Nucleus accumbens (tissue), 56 donors: ENCODE measurements around the gene NFU1.
A peak's percentile ranks its signal among the peaks of the same experiment; 100 is the strongest.

ENCODE experiments used
- DNase-seq, 56 donors: peaks; one replicate each; lab custom pipeline; 2025; lab: John Stamatoyannopoulos, UW

NFU1 gene

GRCh38 chr2:69436938-69437750, at the start of gene NFU1:
Gene NFU1, minus strand, starts transcription at chr2:69437435. Its CDS starts 13 bp downstream, at chr2:69437422.
- DNase-seq, result peak; percentile 64 to 95 (median 90)

GRCh38 chr2:69483696-69484095, 46.5 kb upstream of the NFU1 start:
- DNase-seq, result no peak

DNA sequence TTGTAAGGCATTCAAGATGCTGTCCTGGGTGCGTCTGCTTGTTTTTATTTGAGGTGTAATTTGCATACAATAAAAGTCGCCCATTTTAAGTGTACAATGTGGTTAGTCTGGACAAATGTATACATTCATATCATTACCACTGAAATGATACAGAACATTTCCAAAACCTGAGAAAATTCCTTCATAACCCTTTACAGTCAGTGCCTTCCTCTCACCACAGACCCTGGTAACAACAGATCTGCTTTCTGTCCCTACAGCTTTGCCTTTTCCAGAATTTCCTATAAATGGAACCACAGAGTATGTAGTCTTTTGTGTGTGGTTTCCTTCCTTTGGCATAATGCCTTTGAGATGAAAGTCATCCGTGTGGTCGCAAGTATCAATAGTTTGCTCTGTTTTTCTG, 45.8 kb upstream of the NFU1 start:
- DNase-seq, result no peak

GRCh38 chr2:69482471-69482870, 45.2 kb upstream of the NFU1 start:
- no peak for DNase-seq

DNA sequence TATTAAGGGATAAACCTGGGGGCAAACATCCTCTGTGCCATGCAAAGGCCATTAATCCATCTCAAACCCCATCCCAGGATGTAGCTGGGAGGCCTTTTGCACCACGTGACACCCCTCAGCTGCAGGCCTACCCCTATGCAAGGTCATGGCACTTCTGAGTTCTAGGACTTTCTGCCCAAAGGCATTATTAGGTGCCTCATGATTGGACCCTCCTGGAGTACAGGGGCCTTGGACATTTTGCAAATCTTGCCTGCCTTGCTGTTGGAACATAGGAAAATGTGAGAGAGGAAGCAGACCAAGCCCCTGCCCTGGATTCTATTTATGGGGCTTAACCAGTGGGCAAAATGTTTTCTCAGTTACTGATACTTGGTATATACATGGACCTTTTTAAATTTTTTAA, 44.2 kb upstream of the NFU1 start:
- no peak for DNase-seq

GRCh38 chr2:69477627-69478026, 40.4 kb upstream of the NFU1 start:
- no peak for DNase-seq

GRCh38 chr2:69474688-69475087, 37.5 kb upstream of the NFU1 start:
- DNase-seq, result no peak

- DNase-seq, result no peak
Measured at GRCh38 chr2:69471793-69472192, 34.6 kb upstream of the NFU1 start.

DNA sequence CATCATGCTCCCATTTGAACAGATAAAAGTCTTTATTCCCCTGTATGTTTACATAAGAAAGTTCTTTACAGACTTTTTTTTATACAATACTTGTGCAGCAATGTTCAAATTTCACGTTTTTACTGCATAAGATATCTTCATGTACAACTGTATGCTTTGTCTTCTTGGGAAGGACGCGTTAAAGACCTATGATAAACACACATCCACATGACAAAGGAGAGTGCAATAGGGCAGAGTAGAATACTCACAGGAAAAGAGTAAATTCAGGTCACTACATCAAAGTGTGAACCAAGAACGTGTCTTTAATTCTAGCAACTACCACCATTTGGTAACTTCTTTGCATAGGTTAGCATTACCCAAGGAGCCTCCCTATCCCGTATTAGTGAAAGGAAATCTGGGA, 33.7 kb upstream of the NFU1 start:
- DNase-seq, result no peak

DNA sequence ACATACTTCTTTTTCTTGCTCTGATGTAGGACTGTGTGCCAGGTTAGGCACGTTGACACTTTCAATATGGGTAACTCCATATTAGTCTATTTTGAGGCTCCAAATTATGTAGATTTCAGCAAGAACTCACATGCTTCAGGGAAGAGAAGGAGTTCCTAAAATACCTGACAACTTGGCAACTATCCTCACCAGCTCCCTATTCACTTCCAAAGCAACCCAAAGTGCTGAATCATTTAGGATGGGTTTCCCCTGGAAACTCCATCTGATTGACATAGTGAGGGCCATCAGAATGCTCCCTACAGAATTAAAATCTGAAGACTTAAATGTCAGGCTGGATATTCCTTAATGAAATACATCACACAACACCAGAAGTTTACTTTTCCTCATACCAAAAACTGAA, 32.5 kb upstream of the NFU1 start:
- DNase-seq, result peak in 2 of 56 donors; percentile 10 to 30

- no peak for DNase-seq
Measured at GRCh38 chr2:69469375-69469774, 32.1 kb upstream of the NFU1 start.

- DNase-seq, result no peak
Measured at GRCh38 chr2:69466728-69467127, 29.5 kb upstream of the NFU1 start.

GRCh38 chr2:69465513-69466456, 28.6 kb upstream of the NFU1 start:
- DNase-seq, result no peak

DNA sequence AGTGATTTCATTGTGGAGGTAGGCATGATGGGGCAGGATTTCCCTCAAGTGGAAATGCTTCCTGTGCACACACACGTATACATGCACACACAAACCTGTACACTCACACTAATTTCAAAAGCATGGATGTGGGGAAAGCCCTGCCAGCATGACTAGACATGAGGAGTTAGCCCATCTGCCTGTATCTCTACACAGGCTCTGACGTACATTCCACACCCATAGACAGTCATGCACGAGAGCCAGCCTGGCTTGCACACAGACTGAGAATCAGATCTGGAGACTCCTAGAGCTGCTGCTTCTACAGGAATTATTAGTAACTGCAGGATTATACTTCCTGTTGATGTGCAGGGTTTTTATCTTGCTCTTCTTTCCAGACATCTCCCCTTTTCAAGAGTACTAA, 27.3 kb upstream of the NFU1 start:
- DNase-seq, result no peak

DNA sequence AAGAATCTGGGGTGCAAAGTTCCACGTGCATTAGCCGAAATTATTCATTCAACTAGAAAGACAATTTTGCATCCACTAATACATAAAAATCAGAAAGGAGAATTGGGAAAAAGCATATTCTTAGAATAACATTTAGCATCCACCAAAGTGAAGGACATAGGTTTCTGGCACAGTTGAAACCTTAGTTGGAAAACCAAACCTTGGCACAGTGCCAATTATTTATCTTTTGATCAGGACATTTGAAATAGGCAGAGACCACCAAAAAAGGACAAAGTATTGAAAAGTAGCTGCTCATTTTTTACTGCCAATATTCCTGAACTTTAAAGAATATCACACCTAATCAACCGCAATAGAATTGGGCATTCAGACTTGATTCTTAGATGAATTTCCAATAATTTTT, 25.5 kb upstream of the NFU1 start:
- DNase-seq, result no peak

GRCh38 chr2:69461404-69461803, 24.2 kb upstream of the NFU1 start:
- DNase-seq, result no peak

DNA sequence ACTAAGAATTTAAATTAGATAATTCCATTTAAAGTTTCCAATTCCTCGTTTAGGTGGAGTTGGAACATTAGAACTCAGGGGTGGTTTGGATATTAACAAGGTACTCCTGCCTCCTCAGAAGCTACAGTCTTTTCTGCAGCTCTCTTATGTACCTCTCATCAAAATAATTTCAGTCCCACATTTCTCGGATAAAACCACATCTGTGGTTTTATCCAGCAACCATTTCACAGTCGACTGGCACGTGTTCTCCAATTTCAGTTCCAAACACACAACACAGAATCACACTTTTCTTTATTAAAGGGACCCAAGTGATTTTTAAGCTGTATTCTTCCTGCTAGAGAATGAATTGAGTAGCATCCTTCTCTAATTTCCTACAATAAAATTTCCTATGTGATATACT, 22.7 kb upstream of the NFU1 start:
- DNase-seq, result no peak

DNA sequence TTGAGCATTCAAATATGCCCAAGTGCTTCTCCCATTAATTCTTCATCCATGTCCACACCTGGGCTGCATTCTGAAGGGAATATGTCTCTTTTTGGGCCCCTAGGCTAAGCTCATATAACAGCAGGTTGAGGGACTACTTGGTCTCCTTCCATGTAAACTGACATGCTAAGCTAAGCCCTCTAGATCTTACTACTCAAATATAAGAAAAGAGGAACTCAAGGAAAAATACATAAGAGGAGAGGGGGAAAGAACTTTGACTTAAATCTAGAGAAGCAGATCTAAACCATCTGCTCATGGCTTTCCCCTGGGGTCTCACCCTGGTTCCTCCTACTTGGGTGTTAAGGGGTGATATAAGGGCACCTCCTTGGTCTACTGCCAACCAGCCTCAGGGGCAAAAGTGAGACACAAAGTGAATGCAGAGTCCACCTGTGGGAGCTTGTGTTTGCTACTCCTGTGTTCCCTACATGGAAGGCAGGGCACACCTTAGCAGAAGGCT, 19.8 kb upstream of the NFU1 start:
- no peak for DNase-seq

DNA sequence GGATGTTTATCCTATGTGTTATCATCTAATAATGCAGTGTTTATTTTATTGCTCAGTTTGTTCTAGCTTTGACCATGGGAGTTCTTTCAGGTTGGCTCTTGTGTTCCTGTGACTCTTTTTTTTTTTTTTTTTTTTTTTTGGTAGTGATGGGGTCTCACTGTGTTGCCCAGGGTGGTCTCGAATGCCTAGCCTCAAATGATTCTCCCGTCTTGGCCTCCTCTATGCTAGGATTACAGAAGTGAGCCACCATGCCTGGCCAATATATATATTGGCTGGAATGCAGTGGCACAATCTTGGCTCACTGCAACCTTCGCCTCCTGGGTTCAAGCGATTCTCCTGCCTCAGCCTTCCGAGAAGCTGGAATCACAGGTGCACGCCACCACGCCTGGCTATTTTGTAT, 18.9 kb upstream of the NFU1 start:
- DNase-seq, result no peak

DNA sequence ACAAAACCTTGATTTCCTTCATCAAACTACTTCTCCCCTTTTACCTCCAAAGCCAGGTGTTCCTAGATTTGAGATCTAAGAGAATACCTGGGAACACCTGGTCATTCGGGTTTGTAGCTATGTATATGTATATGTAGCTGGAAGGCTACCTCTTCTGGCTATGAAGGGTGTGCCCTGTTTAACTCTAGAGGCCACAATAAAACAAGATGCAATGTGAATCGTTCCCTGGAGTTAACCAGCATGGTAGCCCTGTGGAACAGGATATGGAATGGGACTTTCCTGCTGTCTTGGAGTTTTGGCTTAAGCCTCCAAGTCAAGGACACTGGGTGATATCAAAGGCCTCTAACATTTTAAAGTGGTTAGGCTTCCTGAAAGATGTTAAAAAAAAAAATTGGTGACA, 17.7 kb upstream of the NFU1 start:
- DNase-seq, result no peak

GRCh38 chr2:69453475-69454129, 16.4 kb upstream of the NFU1 start:
- no peak for DNase-seq
